Stimulated activated CD4-positive, alpha-beta T cell treated with anti-CD3 and anti-CD28 coated beads, Interleukin-15, amount 100 ng/mL, for 48 hours (primary cell): ENCODE measurements around the gene NEDD4L.

Experiments
- DNase-seq, 2 donors: peaks; one replicate each; pipeline ENCODE4 v3.0.0-alpha.2; 2020; ENCODE audit warnings: low read depth in 2 of 2

The NEDD4L gene

GRCh38 chr18:58396966-58397365 lies 352.9 kb downstream of the NEDD4L start:
- DNase-seq: no peak

DNA sequence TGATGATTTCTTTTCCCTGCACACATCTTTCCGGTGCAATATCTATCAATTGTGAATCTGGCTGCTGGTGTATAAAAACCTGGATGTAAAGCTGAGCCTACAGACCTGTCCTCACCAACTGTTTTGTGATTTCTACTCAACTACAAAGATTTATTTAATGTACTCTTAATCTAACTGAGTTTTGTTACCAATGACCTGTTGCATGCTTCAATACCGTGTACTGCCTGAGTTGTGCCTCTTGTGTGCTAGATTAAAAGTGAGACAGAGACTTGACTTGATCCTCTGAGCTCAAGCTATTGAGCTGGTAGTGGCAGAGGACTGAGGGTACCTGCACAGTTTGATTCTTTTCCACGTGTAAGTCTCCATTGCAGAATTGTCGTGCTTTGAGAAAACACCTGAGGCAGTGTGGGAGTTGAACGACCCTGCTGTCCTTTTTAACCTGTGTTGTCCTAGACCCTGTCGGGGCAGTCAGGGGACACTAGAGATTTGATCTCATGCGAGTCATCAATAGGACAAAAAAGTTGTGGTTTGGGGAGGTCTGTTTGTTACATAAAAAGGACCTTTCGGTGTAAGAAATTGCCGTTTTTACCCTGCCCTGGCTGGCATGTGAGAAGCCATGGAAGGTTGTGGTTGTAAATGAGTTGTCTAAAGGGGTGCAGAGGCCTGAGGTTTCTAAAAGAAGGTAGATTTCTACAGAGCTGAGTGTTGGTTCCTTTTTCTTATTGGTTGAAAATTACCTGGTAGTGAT lies 353.5 kb downstream of the NEDD4L start:
- no peak for DNase-seq

DNA sequence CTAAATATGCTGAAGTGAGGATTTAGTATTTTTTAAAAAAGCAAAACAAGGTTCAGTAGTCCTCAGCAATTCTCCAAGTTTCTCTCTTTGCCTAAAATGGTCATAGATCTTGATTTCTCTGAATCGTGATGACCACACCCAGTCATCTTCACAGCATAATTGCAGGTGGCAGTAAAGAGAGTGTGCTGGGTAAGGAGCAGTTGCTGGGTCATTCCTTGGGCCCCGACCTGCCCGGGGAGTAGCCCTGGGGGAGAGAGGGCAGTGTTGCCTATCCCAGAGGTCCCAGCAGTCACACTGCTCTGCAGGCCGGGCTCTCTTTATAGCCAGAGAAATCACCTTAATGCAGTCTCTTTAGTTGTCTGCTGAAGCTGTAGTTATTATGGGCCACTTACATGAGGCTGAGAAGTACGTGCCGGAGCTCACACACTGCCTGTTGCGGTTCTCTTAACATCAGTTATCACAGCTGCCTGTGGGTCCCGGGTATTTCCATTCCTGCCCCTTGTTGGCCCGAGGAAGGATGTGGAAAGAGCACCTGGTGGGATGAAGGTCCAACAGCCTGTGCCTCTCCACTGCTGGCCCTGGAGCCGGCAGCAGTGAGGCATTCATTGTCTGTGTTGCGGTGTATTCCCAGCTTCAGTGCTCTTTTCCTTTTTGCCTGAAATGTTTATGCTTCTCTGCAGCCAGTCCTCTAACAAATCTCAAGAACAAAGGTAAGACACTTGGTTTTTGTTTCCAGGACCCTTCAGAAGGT lies 354.8 kb downstream of the NEDD4L start:
- no peak for DNase-seq

GRCh38 chr18:58400331-58400870 lies 356.4 kb downstream of the NEDD4L start:
- DNase-seq: peak; percentile 22 to 25

DNA sequence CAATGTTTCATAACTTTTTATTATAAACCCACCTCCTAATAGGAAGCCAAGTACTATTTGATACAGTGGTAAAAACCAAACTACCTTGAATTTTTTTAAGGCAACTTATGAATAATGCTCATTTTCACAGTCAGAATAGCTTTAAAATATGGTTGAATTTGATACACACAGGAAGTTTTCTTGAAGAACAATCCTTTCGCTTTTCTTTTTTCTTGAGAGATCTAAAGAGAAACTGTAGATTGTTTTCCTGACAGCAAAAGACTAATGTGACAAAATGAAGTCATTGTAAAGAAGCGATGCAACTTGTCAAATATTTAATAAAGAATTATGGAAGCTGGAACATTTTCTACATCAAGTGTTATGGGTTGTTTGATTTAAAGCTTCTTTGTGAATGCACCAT lies 357.2 kb downstream of the NEDD4L start:
- DNase-seq: no peak

- DNase-seq: no peak
These were observed 358.2 kb downstream of the NEDD4L start for GRCh38 chr18:58402247-58402646.

GRCh38 chr18:58402951-58403702 lies 359.1 kb downstream of the NEDD4L start:
- no peak for DNase-seq

GRCh38 chr18:58403799-58404455 lies 359.9 kb downstream of the NEDD4L start:
- no peak for DNase-seq

- DNase-seq: no peak
These were observed 361.3 kb downstream of the NEDD4L start for GRCh38 chr18:58405107-58405898.

- DNase-seq: no peak
These were observed 363.2 kb downstream of the NEDD4L start for GRCh38 chr18:58407263-58407648.

DNA sequence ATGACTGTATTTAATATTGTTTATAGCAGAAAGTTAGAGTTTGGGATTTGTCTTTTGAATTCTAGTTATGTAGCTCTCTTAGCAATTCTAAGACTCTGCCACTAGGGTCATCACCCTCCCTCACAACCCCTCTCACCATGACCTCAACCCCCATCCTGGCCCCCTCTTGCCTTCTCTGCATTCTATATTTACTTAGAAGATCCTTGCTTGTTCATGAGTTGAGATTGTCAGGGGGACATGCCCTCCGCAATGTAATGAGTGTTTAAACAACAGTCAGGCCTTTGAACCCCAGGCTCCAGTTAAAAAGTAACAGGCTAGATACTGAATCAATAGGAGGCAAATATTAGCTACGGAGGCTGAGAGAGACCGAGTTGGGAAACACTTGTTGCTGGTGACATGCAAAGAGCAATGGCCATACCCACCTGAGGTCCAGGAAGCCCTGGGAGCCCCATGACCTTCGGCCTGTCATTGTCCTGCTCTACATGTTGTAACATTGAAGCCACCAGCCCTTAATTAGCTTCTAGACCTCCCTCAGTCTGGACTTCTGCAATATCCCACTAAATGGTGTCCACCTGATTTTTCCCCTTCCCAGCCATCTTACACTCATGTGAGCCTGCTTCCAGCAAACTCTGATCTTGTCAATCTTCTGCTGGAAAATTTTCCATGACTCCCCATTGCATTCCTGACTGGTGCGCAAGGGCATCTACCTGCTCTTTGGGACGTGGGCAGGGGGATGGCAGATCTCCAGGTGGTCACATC lies 363.8 kb downstream of the NEDD4L start:
- DNase-seq: no peak

DNA sequence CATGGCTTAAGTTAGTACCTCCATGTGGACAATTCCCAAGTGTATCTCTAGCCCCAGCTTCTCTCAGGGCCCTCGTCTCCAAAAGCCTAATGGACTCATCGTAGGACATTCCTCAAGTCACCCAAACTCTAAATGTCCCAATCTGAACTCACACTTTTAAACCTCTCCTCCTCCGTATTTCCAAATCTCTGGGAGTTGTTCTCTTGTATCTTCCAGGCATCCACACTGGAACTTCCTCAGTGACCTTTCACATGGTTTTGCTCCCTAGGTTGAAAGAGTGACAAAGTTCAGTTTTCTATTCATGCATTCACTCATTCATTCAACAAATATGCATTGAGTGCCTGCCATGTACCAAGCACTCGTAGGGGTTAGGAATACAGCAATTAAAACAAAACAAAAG lies 364.6 kb downstream of the NEDD4L start:
- no peak for DNase-seq

GRCh38 chr18:58409802-58410445 lies 365.9 kb downstream of the NEDD4L start:
- no peak for DNase-seq

GRCh38 chr18:58411323-58411722 lies 367.3 kb downstream of the NEDD4L start:
- no peak for DNase-seq

GRCh38 chr18:58412844-58413666 lies 369.0 kb downstream of the NEDD4L start:
- DNase-seq: no peak

GRCh38 chr18:58413667-58414628 lies 369.9 kb downstream of the NEDD4L start:
- DNase-seq: no peak

DNA sequence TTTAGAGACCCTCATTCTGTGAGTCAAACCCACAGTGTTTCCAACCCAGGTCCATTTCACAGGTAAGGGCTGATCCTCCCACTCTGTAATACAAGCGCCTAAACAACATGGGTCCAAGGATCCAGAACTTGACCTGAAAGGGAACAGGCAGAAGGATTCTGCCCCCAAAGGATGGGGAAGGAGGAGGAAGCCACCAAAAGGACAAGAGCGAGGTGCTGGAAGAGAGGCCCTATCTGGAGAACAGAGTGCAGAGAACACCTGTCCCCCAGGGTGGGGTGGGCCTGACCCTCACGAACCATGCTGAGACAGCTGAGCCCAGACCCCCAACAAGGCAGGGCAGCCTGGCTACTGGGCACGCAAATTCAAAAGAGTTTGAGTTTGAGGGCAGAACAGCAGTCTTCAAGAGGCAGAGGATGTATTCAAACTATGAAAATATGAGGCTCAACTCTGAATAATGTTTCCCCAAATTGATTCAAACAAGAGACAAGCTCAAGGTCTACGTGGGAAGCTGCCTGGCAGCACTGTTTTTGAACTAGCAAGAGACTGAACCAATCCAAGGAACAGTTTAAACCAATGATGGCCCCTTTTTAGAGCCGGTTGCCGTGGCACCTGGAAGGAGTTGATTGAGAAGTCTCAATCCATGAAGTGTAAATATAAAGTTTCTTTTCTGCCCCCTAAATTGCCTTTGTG lies 372.1 kb downstream of the NEDD4L start:
- no peak for DNase-seq
